ENCODE measurements around the gene ABCB9.
"Not testable (repeated sequence)": the region's sequence is repeated elsewhere in the genome, so short reads cannot be mapped to it uniquely, and the experiment has no call there.

Gene ABCB9

DNA sequence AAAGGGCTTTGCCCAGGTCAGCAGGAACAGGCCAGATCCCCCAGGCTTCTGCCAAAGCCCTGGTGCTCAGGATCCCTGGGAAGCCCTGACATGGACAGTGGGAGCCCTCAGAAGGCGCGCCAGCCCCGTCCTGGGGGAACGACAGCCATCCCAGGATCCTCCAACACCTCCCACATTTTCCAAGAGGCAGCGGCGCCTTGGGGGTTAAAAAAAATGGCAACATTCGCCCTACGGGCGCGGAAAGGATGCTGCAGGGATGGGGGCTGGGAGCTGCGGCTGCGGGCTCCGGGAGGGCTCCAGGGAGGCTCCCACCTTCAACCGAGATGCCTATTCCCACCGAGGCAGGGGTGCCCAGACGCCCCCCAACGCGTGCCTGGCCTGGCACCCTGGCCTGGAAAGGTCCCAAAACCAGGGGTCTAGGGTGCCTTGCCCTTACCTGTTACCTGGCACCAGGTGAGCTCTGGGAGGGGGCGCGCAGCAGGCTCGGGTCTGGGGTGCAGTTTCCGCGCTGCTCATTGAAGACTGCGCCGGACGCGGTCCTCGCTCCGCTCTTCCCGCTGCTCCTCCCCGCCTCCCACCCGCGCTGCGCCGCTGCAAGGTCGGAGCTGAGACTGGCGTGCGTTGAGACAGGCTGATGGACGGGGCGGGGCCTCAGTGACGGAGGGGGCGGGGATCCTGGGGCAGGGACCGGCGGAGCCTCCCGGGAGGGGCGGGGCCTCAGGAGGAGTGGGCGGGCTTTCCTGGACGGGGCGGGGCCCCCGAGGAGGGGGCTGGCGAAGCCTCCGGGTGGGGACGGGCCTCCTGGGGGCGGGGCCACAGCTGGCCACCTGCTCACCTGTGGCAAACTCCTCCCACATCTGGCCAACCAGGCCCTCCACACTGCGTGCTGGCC lies at the start of gene ABCB9:
ABCB9 (minus strand) TSS at position 613 of the 892 bp plus-strand sequence. CDS start 6,228 bp downstream, outside the sequence.
- peak; percentile 92 for DNase-seq

DNA sequence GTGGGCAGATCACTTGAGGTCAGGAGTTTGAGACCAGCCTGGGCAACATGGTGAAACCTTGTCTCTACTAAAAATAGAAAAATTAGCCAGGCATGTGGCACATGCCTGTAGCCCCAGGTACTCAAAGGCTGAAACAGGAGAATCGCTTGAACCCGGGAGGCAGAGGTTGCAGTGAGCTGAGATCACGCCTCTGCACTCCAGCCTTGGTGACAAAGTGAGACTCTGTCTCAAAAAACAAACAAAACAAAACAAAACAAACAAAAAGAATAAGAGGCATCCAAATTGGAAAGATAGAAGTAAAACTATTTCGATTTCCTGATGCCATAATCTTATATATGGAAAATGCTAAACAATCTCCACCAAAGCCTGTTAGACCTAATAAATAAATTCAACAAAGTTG lies 48.2 kb upstream of the ABCB9 start:
- not testable (repeated sequence) for DNase-seq

DNA sequence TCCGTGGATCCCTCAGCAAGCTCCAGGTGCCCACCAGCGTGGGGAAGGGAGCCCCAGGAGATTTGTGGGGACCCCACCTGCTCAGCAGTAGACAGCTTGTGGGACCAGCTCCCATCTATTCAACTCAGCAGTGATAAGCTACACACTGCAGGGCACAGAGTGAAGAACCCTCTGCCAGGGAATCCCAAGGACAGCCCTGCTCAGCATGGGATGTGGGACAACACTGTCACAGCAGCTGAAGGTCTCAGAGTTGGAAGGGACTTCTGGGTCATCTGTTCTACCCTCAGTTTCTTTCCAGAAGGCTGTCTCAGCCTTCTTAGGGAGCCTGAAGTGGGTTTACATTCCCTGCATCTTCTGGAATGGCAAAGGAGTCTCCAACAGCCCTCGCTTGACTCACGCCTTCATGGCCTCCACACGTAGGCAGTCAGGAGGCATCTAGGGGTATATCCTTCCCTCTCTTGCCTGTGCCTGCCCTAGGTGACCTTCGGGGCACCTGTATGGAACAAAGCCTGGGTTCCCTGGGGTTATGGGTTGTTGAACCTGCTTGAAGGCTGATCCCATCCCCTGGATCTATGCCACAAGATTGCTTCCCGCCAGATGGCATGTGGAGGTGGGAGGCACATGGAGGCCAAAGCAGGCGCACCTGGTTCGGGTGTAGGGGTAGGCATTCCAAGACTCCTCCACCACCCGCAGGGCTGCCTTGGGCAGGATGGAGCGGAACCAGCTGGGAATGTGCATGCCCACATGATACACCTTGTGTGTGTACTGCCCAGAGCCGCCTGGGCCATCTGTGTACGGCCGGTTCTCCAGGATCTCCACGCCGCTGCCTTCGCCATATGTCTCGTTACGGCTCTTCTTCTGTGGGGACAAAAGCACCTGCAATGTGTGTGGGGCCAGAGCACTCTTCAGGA lies 47.2 kb upstream of the ABCB9 start:
- no peak for DNase-seq

DNA sequence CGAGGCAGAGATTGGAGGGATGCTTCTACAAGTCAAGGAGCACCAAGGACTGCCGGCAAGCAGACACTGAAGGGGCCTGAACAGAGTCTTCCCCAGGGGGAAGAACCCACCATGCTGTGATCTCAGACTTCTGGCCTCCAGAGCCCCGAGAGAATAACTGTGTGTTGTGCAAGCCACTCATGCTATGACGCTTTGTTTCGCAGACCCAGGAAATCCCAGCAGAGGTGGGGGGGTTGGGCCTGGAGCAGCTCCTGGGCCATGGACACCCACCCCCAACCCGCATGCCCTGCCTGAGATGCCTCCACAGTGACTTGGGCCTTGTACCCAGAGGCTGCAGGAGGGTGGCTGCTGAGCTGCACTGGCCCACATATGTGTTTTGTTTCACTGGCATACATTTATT lies 45.4 kb upstream of the ABCB9 start:
- no peak for DNase-seq

DNA sequence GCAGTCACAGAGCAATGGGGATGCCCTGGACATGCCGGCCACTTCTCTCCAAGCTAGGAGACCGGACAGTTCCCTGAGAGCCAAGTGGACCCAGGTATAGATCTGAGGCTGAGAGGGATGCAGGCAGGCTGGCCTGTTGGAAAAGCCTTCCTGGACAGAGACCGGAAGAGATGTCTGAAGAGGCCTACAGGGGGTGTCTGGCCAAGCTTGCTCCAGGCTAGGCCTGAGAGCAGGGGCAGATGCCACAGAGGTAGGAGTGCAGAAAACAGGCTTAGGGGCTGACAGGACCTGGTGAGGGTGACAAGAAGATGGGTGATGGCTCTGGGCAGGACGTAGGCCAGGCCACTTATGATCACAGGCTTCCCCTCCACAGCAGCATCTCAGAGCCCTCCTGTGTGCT lies 44.4 kb upstream of the ABCB9 start:
- no peak for DNase-seq

DNA sequence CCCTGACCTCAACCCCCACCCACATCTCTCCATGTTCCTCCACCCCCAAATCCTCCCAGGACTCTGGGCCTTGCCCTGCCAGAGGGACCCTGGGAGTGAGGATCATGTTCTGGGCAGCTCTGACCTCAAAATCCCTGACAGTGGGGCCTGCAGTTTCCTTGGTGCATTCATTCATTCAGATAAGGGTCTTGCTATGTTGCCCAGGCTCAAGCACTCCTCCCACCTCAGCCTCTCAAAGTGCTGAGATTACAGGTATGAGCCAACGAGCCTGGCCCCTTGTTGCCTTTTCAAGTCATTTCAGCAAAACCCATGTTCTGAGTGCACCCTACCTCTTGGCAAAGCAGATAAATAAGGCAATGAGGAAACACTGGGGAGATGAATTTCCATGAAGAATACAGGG lies 43.8 kb upstream of the ABCB9 start:
- DNase-seq: no peak

DNA sequence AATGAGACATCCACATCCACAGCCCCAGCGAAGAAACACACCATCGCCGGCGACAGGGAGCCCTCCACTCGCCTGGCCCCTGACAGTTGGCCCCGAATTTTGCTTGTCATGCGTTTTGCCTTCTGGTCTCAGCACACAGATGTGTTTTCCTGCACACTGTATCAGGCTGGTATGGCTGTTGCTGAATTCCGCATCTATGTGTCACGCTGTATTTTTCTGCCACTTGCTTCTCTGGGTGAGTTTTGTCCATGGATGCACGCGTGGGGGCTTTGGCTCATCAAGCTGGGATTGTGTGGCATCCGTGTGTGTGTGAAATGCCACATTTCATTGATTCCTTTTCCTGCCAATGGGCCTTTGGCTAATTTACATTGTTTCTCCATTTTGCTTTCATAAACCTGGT lies 40.7 kb upstream of the ABCB9 start:
- DNase-seq: no peak

DNA sequence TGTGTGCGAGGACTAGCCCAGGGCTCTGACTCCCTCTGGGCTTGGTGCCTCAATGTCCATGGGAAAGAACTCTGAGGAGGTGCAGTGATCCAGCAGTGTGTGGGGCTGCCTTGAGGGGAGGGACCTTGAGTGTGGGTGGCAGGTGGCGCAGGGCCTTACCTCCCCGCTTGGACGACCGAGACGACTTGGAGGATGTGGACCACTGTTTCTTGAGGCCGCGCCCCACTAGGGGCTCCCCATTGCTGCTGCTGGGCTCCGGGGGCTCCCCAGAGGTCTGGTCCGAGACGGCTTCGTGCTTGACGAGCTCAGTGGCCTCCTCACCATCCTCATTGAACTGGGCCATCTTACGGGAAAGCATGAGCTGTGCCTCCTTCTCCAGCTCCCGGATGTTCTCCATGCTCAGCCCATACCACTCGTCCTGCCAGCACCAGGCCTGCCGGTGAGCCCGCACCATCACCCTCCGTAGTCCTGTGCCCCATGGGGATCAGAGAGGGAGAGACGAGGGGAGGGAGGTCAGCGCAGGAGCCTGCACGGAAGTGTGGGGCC lies 38.9 kb upstream of the ABCB9 start:
- DNase-seq: no peak

DNA sequence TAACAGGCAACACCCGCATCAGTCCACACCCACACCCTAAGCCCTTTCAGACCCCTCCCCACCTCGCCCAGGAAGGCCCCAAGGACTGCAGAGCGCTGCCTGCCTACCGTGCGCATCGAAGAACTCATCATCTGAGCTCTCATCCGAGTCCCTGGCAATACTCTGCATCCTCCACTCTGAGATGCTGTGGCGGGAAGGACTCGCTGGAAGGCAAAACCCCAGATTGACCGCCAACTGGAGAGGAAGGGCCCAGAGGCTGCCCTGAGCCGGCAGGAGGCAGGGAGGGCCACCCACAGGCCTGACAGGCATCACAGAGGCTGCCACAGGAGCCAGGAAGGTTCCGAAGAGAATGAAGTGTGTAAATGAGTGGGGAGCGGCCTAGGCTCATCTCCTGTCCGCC lies 38.0 kb upstream of the ABCB9 start:
- DNase-seq: no peak

DNA sequence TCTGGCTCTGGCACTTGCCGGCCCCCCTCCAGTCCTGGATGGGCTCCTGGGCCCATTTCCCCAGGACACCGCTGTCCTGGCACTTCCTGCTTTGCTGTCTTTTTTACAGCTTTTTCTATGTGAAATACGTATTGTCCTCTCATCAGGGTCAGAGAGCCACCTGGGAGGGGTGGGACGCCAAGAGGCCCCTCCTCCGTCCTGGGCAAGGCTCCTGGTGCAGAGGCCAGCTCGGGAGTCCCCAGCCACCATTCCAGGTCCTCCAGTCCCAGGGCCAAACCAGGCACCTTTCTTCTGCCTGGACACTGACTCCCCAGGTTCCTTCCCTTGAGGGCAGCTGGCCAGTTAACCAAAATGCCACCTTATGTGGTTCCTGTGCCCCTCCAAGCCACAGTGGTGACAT lies 37.0 kb upstream of the ABCB9 start:
- DNase-seq: no peak

DNA sequence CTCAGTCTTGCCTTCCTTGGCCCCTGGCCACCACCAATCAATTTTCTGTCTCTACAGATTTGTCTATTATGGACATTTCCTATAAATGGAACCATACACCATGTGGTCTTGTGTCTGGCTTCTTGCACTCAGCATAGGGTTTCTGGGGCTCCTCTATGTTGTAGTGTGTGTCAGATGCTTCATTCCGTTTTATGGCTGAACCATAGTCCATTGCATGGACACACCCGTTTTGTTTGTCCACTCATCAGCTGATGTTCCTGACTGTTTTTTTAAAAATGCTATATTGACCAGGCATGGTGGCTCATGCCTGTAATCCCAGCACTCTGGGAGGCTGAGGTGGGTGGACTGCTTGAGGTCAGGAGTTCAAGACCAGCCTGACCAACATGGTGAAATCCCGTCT lies 35.2 kb upstream of the ABCB9 start:
- no peak for DNase-seq

DNA sequence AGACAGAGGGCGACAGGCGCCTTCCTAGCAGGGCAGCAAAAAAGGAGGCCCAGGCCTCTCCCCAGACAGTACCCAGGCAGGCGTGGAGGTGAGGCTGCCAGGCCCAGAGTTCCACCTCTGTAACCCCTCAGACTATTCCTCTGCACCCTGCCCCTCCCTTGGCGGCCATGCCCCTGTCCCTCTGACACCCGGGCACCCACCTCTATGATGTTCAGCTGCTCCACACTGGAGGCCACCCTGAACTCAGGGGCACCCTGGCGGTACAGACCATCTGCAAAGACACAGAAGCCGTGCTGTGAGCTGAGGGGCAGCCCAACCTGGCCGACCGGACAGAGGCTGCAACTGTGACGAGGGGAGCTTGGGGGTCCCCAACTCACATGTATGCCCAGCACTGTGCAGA lies 34.3 kb upstream of the ABCB9 start:
- no peak for DNase-seq

DNA sequence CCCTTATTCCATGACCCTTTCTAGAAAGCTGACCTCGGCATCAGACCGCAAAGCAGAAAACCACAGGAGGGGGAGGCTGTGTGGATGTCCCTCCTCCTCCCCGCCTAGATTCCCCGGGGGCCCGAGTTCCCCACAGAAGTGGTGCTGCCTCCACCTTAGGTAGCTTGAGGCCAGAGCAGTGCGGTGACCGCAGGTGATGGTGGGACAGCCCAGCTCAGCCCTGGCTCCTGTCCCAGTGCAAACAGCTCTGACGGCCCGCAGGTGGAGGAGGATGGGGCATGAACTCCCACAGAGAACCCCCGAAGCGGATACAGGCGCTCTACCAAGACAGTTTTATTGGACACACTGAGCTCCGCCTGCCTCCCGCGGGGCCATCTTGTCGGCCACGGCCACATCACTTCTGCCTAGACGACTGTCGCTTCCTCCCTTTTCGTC lies 33.7 kb upstream of the ABCB9 start:
- no peak for DNase-seq

DNA sequence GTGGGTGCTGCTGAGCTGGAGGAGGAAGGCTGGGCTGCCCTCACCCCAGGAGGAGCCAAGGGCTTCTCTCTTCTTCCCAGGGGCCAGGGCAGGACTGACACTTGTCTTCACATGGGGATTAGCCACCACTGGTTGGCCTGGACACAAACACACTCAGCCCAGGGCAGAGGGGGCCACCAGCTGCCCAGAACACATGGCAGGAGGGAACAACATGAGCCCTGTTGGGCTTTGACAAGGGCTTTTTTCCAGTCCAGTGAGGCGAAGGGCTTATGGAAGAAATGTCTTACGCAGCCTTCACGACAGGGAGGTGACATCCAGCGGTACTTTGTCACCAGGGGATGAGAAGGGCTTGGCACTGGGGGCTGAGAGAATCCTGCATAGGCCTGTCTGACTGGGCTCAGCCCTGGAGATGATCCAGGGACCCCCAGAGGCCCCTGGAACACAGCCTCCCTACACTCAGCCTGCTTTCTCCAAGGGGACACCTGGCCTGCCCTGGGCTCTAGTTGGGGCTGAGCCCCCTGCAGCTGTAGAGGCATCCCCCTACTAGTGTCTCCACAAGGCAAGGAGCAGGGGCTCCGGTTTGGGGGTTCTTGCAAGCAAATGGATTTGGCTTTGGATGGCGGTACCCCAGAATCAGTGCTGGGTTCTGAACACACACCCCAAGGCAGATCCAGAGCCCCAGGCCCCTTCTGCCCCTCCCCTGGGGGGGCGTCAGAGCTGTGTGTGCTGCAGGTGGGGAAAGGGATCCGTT lies 33.1 kb upstream of the ABCB9 start:
- no peak for DNase-seq

DNA sequence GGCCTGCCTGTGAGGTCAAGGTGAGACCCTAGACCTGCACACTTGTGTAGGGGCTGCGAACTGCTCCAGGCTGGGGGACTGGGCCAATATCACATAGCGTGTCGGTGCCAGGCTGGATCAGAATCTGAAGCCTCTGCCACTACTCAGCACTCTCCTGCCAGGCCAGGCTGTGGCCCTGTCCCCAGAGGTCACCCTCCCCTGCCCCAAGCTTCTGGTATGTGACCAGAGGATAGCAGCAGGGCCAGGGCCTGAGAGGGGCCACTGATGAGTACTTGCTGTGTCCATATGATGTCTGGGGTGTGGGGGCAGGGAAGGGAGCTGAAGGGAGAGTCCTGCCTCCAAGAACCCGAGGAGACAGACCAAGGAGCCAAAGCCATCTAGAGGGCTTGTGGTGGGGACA lies 32.1 kb upstream of the ABCB9 start:
- DNase-seq: no peak

DNA sequence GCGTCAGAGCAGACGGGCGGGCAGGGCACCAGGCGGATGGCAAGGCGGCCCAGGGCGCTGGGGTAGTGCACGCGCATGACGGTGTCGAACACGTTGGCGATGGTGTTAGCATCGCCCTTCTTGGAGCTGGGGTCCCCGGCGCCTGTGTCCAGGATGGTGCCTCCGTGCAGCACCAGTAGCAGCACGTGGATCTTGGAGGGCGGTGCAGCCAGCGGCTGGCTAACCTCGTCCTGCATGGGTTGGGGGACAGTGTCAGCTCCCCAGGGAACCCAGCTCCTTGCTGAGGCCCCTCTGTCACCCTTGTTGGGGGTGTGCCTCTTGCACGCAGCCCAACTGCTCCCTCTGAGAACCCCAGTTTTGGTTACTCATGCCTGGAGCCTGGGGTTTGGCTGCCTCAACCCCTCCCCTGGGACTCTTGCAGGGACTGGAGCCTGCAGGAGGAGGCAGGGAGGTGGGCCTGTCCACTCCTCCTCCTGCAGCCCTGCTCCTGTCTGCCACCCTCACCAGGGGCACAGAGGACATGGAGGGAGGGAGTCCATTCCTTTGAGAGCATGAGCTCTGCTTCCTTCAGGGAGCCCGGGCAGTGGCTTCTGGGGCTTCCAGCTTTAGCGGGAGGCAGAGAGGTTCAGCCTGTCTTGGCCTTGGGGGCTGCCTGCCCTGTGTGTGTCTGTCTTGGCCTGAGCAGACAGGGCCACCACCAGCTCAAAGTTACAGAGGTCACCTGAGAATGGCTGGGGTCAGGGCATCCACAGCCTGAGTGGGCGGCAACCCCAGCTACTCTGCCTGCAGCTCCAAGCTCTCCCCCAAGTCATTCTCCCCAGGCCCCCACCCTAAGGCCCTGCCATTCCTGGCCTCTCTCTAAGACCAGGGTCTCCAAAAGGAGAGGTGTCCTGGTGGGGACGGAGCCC lies 31.3 kb upstream of the ABCB9 start:
- no peak for DNase-seq

DNA sequence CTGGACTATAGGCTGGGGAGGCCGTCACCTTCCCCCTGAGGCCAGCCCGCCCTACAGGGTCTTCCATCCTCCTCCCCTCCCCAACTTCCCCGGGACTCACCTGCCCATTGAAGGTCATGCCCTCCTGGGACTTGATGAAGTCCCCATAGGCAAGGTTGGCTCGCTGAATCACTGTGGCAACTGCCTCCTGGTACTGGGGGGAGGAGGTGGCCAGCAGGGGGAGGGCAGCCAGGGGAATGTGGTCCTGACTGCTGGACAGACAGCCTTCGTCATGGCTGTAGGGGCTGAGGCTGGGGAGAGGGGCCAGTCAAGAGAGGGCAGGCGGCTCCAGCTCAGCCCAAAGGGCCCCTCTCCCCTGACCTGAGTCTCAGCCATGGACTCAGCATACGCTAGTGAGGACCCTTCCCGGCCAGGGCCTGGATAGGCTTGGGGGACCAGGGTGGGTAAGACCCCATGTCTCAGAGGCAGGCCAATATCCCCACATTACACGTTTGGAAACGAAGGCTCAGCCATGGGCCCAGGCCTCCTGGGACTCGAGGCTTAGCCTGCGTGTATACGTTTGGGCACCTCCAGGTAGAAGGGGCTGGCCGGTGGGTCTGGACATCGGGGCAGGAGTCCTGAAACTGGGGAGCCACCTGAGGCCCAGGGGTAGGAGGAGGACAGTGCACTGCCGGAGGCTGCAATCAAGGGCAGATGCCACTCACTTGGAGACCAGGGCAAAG lies 30.5 kb upstream of the ABCB9 start:
- DNase-seq: no peak

DNA sequence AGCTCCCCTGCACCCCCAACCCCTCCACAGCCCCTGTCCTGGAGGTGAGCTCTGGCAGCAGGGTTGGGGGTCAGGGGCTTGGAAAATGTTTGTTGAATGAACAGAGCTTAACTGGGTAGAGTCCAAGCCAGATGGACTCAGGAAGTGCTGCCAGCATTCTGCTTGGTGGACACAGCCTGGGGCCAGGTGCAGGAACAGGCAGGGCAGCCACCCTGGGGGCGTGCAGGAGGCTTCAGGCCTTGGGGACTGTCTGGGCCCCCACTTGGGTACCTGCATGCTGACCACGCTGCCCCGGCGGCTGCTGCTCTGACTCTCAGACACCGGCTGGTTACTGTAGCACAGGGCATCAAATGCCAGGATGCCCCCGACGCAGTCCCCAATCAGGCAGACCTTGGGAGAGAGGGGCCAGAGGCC lies 29.9 kb upstream of the ABCB9 start:
- DNase-seq: no peak

DNA sequence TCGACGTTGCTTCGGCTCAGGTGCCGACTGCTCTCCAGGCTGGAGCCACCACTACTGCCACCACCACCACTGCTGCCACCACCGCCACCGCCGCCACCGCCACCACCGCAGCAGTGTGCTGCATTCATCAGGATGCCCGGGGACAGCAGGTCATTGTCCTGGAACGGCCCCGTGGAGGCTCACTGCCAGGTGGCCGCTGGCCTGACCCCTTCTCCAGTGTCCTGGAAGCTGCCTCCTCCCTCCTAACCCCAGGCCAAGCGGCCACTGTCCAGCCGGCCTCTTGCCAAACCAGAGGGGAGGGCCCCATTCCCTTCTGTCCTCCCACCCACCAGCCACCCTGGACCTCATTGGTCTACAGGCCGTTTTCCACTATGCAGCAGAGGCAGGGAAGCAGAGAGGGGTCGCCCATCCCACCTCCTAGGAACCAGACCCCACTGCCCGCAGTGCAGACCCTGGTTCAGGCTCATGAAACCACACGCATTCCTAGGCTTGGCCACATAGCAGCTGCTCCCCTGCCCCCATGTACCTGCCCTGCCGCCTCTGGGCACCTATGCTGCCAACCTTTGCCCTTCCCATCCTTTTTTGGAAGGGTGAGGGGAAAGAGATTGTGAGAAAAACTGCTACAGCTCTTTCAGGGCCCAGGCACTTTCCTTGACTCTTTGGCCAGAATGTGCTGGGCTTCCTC lies 29.4 kb upstream of the ABCB9 start:
- DNase-seq: no peak

DNA sequence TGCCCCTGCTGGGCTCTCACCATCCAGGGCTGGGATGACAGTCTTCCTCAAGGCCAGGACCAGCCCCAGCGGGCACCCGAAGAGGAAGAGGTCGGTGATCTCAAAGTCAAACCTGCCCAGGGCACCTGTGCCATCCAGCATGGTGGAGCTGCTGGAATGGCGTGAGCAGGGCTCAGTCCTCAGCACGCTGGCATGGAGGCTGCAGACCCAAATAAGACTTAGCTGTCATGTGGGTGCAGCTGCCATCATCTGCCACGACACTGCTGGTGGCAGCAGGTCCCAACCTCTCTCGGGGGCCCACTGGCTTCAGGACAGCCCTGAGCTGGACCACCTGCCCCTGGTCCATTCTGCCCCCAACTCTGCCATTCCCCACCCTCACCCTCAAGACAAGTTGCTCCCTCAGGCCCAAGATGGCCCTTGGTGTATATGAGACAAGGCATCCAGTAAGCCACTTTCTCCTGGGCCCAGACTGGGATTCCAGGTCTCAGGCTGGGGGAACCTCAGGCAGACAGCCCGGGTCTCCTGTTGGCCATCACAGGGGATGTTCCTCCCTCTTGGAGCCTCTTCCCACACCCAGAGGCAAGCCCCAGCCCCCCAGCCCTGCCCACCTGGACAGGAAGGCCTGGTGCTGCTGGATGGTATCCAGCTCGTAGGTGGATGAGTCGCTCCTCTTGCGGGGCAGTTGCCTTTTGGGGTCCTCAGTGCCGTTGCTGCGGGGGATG lies 28.7 kb upstream of the ABCB9 start:
- no peak for DNase-seq

Measured in inflammatory macrophage treated with lipopolysaccharide for 4 hours (primary cell).